Measurements from ENCODE around the gene PRXL2C.
"Not testable (repeated sequence)": the region's sequence is repeated elsewhere in the genome, so short reads cannot be mapped to it uniquely, and the experiment has no call there.

PRXL2C gene, protein sequence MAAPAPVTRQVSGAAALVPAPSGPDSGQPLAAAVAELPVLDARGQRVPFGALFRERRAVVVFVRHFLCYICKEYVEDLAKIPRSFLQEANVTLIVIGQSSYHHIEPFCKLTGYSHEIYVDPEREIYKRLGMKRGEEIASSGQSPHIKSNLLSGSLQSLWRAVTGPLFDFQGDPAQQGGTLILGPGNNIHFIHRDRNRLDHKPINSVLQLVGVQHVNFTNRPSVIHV

DNA sequence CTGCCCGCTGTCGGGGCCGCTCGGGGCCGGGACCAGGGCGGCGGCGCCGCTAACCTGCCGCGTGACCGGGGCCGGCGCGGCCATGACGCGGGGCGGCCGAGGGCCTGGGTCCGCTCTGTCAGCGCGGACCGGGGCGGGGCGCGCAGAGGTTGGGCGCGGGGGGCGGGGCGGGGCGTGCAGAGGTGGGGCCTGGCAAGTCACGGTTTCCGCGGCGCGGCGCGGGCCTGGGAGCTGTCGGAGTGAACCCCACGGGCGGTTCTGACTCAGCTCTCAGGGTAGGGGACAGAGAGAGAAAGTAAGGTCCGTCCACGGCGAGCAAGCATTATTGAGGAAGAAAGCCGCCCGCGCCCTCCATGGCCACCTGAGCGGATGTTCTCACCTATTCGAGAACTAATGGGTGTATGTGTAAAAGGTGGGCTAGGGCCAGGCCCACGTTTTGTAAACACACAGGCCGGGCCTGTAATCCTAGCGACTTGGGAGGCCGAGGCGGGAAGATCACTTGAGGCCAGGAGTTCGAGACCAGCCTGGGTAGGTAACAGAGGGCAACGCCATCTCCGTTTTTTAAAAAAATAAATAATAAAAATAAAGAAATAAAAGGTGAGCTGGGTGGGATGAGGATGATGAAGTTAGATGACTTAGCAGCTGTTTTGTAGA is at the start of gene PRXL2C:
TSS of gene PRXL2C (minus strand) at position 120 of the 654 bp plus-strand sequence. CDS start at position 84, 36 bp downstream.
- DNase-seq (ENCODE audit: low read depth in 2 of 2) = peak in 1 of 2 experiments; percentile 3

DNA sequence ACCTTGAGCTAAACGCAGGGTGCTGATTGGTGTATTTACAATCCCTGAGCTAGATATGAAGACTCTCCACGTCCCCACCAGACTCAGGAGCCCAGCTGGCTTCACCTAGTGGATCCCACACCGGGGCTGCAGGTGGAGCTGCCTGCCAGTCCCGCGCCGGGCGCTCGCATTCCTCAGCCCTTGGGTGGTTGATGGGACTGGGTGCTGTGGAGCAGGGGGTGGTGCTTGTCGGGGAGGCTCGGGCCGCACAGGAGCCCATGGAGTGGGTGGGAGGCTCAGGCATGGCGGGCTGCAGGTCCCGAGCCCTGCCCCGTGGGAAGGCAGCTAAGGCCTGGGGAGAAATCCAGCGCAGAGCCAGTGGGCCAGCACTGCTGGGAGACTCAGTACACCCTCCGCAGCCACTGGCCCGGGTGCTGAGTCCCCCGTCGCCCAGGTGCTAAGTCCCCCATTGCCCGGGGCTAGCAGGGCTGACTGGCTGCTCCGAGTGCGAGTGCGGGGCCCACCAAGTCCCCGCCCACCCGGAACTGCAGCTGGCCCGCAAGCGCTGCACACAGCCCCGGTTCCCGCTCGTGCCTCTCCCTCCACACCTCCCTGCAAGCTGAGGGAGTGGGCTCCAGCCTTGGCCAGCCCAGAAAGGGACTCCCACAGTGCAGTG is 45.7 kb upstream of the PRXL2C start:
- not testable (repeated sequence) for DNase-seq (ENCODE audit: low read depth in 2 of 2)

DNA sequence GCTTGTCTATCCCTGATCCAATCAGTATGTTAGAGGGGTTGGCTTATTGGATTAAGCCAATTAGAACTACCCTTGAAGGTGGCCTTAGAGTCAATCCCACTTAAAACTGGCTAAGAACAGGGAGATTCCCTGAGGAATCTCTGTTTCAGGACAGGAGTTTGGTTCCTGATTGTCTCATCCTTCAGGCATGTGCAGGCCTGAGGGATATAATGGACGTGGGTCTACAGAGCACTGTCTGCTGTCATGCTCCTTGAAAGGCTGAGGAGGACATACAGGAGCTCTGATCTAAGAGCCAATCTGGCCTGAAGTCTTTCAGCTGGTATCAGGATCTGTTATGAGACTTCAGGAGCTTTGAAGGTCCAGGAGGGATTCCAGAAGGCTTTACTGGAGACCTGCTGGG is 36.2 kb upstream of the PRXL2C start:
- no peak for DNase-seq (ENCODE audit: low read depth in 2 of 2)

DNA sequence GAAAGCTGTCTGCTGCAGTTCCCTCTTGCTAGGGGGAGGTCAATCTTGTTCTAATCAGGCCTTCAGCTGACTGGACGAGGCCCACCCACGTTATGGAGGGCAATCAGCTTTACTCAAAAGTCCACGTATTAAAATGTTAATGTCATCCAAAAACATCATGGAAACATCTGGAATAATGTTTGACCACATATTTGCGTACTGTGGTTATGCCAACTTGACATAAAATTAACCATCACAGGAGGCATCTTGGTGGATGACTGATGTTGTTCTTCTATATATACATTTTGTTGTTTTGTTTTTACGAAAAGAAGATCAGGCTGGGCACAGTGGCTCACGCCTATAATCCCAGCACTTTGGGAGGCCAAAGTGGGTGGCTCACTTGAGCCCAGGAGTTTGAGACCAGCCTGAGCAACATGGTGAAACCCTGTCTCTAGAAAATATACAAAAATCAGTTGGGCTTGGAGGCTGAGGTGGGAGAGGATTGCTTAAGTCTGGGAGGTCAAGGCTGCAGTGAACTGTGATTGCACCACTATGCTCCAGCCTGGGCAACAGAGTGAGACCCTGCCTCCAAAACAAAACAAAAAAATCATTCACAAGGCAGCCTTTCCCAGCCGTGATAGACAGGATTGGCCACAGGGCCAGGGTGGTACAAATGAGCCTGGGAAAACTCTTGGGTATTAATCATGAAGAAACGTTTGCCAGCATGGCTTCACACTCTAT is 33.8 kb upstream of the PRXL2C start:
- no peak for DNase-seq (ENCODE audit: low read depth in 2 of 2)

DNA sequence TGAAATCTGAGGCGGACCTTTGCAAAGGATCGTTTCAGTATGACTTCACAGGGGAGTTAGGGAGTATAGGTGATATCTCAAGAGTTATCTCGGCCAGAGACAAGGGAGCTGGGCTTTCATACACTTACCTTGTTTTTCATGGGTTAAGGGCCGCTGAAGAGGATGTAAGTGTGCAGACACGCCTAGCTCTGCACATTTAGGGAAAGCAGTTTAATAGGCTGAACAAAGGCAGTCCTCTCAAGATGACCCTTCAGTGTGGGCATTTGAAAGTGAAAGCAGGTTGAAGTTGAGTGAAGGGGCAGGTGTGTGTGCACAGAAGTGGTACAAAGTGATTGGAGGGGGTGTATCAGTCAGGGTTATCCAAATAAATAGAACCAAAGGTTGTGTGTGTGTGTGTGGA is 33.1 kb upstream of the PRXL2C start:
- DNase-seq (ENCODE audit: low read depth in 2 of 2) = no peak

DNA sequence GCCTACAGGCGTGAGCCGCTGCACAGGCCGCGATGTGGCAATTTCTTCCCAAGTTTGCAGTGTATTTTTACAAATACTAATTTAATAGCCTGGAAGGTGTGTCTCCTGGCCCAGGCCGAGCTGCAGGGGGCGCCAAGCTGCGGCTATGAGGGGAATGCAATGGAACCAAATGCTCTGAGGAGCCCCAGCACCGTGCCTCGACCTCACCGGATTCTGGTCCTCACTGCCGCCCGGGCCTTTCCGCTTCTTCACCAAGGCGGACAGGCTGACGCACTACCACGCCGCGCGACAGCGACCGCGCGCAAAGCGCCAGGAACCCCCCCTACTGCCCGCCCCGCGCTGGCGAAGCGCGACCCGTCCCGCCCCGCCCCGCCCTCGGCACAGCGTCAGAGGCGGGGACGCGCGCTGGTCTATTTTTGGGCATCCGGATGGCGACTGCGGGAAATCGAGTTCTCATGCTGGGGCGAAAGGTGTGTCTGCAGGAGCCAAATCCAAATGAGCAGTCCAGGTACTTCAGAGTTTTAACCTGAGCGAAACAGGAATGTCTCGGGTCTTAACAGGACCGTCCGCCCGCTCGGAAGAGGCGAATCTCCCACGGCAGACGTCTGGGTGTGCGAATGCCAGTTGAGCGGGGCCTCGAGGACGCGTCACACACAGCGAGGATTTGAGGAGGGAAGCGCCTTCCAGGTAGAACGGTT is 31.7 kb upstream of the PRXL2C start:
- DNase-seq (ENCODE audit: low read depth in 2 of 2) = peak; percentile 32 to 44

DNA sequence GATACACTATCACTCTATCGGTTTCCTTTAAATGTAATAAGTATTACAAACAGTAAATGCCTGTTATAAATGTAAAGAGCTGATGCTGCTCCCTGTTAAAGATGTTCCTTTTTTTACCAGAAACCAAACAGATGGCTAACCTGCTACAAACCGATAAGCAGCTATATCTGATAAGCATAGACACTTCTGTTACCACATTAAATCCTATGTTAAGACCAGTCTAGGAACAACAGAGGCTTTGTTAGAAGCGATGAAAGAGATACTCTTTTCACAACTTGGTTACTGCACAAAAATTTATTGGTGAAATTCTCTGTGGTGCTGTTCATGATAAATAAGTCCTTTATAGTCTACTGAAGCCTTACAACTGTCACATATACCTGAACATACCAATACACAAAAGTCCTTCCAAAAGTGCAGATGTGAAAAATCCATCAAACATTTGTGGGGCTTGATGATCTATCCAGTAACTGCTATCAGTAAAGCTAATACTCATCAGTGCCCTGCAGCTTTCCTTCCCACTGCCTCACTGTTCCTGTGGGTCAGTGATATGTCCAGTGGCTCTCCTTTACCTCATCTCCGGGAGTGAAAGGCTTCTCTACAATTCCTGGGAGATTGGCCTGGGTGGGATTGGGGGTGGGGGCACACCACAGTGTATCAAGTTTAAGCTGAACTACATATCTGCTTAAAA is 25.8 kb upstream of the PRXL2C start:
- DNase-seq (ENCODE audit: low read depth in 2 of 2) = no peak

DNA sequence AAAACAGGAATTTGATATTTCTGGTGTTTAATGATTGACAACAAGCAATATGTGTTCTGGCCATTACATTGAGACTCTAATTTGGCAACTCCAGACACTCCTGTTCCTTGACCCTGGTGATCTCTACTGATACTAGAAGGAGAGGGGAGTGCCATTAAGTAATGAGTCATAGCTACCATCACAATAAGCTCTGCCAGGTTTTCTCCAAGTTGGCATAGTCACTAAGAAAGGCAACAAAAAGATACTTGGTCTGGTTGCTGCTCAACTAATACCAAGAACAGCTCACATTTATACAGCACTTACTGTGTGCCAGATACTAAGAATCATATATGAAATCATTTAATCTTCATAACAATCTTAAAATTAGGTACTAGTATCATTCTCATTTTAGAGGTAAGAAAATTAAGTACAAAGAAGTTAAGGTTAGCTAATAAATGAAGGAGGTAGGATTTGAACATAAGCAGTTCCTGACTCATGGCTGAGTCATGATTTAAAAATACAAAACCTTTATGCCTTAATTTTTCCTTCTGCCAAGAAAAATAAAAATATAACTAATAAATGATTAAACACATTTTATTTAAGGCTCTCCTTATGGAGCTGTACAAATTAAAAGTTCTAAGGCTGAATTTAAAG is 19.9 kb upstream of the PRXL2C start:
- no peak for DNase-seq (ENCODE audit: low read depth in 2 of 2)

DNA sequence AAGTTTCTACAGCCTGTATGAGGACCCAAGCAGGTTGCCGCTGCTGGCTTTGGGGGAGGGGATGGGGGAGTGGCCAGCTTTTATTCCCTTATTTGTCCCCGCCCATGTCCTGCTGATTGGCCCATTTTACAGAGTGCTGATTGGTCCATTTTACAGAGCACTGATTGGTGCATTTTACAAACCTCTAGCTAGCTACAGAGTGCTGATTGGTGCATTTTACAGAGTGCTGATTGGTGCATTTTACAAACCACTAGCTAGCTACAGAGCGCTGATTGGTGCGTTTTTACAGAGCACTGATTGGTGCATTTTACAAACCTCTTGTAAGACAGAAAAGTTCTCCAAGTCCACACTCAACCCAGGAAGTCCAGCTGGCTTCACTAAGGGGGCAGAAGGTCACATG is 18.7 kb upstream of the PRXL2C start:
- DNase-seq (ENCODE audit: low read depth in 2 of 2) = not testable (repeated sequence)

DNA sequence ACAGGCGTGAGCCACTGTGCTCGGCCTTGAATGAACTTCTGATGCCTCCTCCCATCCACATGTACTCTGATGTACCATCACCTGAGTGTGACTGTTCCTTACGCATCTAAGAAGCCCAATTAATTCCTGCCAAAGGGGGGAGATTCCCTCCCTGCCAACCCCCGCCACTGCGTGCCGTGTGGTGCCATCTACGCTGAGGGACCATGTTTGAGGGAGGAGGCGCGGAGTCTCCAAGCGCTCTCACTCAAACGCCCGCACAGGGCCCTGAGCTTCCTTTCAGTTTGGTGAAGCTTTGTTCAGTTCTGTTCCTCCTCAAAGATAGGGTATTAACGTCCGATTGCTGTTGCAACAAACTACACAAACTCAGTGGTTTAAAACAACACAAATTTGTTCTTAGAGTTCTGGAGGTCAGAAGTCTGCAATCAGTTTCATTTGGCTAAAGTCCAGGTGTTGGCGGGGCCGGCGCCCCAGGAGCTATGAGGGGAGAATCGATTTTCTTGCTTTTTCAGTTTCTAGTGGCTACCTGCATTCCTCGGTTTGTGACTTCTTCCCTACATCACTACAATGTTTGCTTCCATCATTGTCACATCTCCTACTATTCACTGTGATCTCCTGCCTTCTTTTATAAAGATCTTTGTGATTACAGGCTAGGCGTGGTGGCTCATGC is 13.9 kb upstream of the PRXL2C start:
- DNase-seq (ENCODE audit: low read depth in 2 of 2) = no peak

DNA sequence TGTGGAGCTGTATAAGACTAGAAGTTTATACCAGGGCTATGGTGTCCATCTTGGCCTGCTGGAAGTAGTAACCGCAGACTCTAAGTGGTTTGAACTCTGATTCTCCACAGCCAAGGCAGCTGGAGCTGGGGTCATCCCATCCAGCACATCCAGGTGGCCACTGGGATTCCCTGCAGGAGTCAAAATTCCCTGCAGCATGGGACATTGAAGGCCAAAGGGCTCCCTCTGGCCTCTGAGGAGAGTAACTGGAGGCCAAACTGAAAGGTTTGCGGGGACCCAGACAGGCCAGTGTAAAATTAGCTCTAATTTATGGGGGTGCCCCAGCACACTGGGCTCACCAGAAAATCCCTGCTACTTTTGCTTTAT is 12.2 kb upstream of the PRXL2C start:
- DNase-seq (ENCODE audit: low read depth in 2 of 2) = no peak

DNA sequence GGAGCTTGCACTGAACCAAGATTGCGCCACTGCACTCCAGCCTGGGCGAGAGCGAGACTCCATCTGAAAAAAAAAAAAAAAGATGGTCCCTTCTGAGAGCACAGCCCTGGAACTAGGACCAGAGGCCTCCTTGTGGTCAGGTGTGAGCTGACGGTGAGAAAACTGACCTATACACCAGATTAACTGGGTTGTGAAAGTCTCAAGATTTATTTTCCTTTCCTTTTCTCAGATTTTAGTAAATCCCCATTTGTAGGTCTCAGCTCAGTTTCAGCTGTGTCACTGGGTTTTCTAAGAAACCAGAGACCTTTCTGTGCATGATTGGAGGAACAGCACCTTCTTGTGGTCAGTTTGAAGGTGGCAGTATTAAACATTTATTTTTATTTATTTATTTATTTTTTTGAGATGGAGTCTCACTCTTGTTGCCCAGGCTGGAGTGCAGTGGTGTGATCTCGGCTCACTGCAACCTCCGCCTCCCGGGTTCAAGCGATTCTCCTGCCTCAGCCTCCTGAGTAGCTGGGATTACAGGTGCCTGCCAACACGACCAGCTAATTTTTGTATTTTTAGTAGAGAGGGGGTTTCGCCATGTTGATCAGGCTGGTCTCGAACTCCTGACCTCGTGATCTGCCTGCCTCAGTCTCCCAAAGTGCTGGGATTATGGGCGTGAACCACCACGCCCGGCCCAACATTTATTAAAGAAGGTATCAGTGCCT is 11.7 kb upstream of the PRXL2C start:
- DNase-seq (ENCODE audit: low read depth in 2 of 2) = peak; percentile 38 to 40

DNA sequence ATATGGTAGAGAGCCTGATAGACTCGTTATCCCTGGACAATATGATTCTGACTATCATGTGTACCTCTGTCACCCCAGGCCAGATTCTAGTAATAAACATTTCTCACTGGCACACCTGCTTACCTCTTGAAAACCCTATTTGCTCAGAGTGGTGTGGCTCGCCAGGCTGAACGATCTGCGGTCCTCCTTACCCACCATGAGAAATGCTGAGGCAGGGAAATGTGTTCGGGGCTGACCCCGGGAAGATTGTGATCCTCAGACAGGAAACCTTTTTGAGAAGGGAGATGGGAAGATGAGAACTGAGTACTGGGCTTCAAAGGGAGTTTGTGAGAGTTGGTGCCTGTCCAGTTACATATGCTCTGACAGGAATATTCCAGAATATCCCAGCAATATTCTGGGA is 10.7 kb upstream of the PRXL2C start:
- DNase-seq (ENCODE audit: low read depth in 2 of 2) = no peak

DNA sequence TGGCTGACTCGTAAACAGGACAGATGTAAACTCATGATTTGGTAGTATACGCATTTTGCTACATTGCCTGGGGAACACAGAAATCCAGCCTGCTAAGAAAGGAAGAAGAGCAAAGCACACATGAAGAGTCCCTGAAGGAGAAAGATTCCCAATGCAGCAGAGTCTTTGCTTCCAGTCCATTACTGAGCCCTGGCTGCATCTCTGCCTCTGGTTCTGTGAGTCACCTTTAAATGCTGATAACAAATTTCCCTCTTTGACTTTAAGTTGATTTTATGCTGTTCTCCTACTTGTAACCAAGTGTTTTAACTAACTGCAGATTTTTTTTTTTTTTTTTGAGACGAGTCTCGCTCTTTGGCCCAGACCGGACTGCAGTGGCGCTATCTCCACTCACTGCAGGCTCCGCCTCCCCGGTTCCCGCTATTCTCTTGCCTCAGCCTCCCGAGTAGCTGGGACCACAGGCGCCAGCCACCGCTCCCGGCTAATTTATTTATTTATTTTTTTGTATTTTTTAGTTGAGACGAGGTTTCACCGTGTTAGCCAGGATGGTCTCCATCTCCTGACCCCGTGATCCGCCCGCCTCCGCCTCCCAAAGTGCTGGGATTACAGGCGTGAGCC is 8.5 kb upstream of the PRXL2C start:
- DNase-seq (ENCODE audit: low read depth in 2 of 2) = no peak

DNA sequence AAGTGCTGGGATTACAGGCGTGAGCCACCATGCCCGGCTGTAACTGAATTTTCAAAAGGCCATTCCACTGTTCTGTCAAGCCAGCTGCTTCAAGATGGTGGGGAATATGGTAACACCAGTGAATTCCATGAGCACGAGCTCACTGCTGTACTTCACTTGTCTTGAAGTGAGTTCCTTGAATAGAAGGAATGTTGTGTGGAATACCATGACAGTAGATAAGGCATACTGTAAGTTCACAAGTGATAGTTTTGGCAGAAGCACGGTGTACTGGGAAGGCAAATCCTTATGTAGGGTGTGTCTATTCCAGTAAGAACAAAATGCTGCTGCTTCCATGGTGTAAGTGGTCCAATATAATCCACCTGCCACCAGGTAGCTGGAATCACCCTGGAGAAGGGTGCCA is 6.6 kb upstream of the PRXL2C start:
- no peak for DNase-seq (ENCODE audit: low read depth in 2 of 2)

DNA sequence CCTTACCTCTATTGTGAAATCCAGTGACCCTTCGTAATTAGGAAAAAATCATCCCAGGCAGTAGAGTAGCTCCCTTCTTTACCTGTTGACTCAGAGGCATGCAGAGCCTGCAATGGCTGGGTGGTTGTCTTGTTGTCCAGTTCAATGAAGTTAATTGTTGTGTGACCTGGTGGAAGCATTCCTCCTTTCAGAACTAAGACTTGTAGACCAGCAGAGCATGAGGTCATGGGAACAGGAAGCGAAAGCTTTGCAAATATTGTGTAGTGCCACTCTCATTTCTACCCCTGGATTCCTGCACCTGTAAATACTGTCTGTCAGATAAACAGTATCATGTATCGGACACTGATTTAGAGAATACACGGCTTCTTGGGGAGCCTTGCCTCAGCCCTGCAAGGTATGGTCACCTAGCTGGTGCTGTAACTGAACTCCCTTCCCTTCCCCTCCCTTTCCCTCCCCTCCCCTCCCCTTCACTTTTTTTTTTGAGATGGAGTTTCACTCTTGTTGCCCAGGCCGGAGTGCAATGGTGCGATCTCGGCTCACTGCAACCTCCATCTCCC is 5.7 kb upstream of the PRXL2C start:
- DNase-seq (ENCODE audit: low read depth in 2 of 2) = no peak

DNA sequence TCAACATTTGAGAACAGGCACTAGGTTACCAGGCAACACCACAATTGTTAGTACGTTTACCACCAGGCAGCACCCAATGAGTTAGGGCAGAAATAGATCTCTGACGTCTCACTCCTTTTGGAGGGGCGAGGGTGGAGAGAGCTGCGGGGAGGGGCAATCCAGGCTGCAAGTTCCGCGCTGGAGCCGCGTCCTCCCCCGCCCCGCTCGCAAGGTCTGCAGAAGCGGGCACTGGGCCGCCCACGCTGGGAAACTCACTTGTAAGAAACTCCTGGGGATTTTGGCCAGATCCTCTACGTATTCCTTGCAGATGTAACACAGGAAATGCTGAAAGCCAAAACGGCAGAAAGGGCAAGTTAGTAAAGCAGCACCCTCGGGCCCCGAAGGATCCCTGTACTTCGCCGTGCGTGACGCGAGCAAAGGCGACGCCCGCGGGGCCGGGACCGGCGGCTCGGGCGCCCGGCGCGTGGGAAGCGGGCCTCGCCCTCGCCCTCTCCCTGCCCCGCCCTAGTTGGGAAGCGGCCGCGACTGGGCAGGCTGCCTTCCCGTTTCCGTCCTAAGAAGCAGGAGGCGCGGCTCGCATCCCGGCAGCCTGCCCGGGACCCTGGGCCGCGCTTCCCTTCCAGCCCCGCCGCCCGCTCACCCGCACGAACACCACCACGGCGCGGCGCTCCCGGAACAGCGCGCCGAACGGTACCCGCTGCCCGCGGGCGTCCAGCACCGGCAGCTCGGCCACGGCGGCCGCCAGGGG is 493 bp downstream of the PRXL2C start:
- DNase-seq (ENCODE audit: low read depth in 2 of 2) = peak; percentile 38 to 42

DNA sequence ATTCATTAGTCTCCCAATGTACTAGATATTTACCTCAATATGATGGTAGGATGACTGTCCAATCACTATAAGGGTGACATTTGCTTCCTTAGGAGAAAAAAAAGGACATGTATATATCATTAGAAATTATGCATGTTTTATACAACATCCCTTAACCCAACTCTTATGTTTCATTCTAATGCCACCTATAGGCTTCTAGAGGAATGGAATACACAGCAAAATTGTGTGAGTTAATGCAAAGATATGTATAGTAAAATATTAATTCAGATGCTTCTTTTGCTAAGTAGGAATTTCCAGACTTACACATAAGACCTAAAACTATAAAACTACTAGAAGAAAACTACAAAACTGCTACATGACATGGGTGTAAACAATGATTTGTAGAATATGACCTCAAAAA is 3.5 kb downstream of the PRXL2C start:
- DNase-seq (ENCODE audit: low read depth in 2 of 2) = peak; percentile 15 to 20
